ENCODE data around the gene ANKRD27.

DNA sequence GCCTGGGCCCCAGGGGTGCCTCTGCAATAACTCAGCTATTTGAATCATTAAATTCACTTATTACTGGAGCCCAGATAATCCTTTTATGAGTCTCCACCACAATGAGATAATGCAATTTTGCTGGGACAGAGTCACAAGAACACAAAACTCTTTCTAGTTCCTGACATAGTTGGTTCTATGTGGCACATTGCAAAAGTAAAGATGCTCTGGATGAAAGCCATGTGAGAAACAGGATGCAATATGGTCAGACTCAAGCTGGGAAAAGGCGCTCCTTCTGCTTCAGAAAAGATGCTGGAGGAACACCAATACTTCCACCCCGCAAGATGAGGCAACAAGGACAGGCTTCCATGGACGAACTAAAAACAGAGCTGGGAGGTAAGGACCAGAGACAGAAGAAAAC, 5.7 kb downstream of the ANKRD27 start:
- TF ChIP-seq POLR2A (IDR thresholded peaks at IDR 0.05) (no peak), CTCF (IDR thresholded peaks at IDR 0.05) (no peak)
